HK-2 (cell line): ENCODE results near the gene APH1A.
"Not testable (repeated sequence)": the region's sequence is repeated elsewhere in the genome, so short reads cannot be mapped to it uniquely, and the experiment has no call there.

Experiments
- DNase-seq: peaks from one replicate; pipeline ENCODE4 v3.0.0-alpha.2; 2018; ENCODE audit not compliant: unreplicated experiment

The APH1A gene

DNA sequence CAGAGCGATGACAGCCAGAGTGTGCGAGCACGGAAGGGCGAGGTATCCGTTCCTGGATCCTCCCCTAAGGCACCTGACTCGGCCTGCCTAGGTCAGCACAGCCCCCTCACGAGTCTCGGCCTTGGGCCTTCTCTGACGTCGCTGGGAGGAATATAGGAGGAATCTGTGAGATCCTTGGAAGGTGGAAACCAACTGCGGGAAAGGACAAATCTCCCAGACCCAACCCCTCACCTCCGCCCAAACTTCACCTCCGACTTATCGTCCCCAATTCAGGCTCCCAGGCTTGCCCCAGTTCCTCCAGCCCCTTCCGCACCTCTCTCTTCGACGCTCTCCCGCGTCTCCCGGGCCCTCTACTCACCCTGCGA lies 494 bp downstream of the APH1A start:
- peak; percentile 43 for DNase-seq

DNA sequence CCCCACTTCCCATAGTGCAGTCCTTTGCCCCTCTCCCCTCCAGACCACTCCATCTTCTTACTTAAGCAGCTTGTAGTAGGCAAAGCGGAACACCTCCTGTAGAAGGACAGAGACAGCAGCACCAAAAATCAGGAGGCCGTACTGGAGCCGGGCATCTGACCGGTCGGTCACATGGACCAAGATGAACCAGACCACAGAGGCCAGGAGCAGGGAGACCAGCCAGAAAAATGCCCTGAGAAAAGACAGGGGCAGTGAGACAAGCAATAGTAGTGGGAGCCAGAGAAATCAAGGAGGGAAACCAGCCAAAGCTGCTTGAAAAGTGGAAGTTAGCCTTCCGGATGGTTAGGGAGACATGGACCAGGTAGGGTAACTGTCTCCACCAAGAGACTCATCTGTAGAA lies 920 bp downstream of the APH1A start:
- DNase-seq: no peak

- no peak for DNase-seq
Observed at GRCh38 chr1:150263549-150263948, 5.3 kb downstream of the APH1A start.

DNA sequence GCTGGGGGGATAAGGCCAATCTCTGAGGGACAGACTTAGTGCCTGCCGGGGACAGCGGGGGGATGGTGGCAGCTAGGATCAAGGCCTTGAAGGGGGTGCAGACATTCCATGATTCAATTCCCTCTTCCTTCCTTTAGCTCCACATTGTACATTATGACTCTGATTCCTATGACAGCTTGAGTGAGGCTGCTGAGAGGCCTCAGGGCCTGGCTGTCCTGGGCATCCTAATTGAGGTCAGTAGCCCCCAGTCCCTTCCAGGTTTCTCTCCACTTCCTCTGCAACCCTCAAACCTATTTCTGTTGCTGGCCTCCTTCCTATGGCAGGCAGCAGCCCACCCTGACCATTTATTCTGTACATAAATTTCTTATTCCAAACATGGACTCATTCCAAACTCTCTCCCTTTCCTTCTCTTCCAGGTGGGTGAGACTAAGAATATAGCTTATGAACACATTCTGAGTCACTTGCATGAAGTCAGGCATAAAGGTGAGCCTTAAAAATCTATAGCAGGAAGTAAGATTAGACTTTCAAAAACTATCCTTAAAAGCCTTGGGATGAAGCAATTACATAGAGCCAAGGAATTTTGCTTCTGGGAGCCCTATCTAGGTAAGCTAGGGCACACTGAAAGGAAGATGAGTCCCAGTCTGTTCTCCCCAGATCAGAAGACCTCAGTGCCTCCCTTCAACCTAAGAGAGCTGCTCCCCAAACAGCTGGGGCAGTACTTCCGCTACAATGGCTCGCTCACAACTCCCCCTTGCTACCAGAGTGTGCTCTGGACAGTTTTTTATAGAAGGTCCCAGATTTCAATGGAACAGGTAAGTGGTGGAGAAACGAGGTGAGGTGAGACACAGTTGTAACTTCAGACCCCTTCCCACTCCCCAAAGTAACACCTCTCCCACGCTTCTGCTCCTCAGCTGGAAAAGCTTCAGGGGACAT lies 6.2 kb downstream of the APH1A start:
- no peak for DNase-seq

- DNase-seq: no peak
Observed at GRCh38 chr1:150261367-150261766, 7.4 kb downstream of the APH1A start.

- DNase-seq: no peak
Observed at GRCh38 chr1:150259758-150260669, 8.8 kb downstream of the APH1A start.

- no peak for DNase-seq
Observed at GRCh38 chr1:150259217-150259616, 9.6 kb downstream of the APH1A start.

DNA sequence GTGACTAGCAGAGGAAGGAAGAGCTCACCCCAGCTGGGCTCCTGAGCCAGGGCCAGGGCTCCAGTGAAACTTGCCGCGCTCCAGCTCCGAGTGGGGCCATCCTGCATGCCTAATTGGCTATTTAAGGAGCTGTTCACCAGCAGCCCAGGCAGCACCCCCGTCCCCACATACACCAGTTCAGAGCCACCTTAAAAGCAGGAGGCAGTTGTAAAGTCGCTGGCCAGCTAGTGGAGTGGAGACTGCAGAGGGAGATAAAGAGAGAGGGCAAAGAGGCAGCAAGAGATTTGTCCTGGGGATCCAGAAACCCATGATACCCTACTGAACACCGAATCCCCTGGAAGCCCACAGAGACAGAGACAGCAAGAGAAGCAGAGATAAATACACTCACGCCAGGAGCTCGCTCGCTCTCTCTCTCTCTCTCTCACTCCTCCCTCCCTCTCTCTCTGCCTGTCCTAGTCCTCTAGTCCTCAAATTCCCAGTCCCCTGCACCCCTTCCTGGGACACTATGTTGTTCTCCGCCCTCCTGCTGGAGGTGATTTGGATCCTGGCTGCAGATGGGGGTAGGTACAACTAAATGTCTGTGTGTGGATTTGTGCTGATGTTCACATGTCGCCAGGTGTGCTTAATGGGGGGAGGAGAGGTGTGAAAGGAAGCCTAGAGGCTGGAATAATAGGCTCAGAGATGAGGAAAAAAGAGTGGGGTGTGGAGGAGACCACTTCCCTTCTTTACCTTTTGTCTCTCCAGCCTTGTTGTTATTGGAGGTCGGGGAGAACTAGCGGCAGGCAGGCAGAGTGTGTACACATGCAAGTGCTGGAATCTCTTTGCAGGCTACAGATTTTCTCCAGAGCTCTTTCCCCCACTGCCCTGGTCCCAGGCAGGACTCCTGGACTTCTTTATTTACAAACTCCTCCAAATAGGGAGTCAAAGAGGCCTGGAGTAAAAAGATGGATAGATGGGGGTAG lies 10.9 kb downstream of the APH1A start, which contains the start of gene CA14:
TSS of gene CA14 (plus strand) at position 151 of the 962 bp plus-strand sequence. CDS start at position 506, 355 bp downstream.
- DNase-seq: no peak

DNA sequence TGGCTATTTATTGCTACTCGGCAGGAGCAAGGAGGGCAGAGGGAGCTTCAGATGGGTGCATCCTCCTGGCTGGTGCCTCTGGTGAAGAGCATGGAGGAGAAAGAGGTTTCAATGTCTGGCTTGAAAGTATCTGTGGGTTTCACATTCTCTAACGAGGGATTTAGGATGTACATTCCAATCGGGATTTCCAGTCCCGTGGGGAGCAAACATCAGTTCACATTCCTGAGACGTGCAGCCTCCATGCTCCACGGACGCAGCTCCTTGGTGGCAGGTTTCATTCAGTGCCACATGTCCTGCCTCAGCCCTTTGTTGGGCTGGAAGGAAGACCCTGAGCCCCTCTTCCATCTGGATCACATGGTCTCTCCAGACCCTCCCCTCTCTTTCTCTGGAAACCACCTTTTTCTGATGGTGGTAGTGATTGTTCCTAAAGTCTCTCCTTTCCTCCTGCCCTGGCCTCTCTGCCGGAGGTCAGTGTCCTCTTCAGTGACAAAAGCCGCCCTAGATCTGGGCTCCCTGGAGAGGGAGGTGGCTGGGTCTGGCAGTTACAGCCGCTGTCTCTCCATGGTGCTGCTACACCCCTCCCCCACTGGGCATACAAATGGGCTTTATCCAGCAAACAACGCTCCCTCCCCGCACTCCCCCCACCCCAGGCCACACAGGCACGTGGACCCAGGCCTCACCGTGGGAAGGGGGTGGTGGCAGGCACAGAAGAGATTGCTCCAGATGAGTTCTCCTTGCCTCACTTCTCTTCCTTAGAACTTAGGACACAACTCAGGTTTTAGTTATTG lies 12.1 kb downstream of the APH1A start:
- DNase-seq: no peak

DNA sequence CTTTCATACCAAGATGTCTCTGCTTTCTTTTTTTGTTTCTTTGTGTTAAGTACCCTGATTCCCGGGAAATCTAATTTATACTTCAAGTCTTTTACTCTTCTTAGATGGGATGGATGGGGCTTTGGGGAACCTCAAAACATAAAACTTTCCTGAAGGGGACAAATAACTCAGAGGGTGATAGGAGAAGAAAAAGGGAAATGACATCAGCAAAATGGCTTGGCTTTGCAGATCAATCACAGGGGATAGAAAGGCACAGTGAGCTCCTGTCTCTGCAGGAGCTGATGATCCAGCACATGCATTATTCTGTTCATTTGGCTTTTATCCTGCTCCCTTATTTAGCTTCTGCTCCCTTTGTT lies 12.6 kb downstream of the APH1A start:
- DNase-seq: no peak

GRCh38 chr1:150249936-150250335 lies 18.9 kb downstream of the APH1A start:
- DNase-seq: no peak

GRCh38 chr1:150243003-150243402 lies 25.8 kb downstream of the APH1A start:
- no peak for DNase-seq

DNA sequence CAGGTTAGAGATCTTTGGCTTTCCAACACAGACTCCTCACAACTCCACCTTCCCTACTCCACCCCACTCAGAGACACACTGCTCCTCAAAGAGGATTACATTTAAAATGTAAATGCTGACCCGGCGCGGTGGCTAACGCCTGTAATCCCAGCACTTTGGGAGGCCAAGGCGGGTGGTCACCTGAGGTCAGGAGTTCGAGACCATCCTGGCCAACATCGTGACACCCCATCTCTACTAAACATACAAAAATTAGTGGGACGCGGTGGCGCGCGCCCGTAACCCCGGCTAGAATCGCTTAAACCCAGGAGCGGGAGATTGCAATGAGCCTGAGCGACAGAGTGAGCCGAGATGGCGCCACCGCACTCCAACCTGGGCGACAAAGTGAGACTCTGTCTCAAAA lies 31.1 kb downstream of the APH1A start:
- no peak for DNase-seq

DNA sequence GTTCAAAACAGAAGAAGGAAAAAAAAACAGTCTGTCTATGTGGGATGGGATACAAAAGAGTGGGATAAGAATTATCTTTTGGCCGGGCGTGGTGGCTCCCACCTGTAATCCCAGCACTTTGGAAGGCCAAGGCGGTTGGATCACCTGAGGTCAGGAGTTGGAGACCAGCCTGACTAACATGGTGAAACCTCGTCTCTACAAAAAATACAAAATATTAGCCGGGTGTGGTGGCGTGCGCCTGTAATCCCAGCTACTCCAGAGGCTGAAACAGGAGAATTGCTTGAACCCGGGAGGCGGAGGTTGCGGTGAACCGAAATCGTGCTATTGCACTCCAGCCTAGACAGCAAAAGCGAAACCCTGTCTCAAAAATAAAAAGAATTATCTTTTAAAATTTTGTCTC lies 31.6 kb downstream of the APH1A start:
- DNase-seq: not testable (repeated sequence)

DNA sequence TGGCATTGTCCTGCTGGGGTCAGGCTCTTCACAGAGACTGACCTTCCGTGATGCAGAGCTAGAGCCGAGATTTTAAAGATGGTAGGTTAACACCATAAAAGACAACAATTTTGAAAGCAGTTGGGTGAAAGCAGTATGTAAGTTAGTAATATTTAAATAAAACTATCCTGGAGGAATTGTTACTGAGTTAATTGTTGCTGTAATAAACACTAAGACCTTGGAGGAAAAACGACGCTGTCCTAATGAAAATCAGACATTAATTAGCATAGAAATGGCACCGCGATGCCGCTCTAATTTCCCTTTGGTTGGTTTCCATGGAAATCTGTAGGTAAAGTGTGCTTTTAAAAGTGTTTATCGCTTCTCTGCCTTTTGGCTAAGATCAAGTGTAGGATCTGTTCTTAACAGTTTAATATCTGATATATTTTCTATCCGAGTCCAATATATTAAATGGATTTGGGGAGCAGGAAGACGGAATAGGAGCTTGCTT lies 32.2 kb downstream of the APH1A start:
- no peak for DNase-seq

- peak; percentile 94 for DNase-seq
Observed at GRCh38 chr1:150235852-150236613, 32.8 kb downstream of the APH1A start, which contains the start of gene ANP32E. Gene ANP32E (minus strand): TSS chr1:150236112. CDS start chr1:150235786, 326 bp downstream.

- DNase-seq: peak; percentile 38
Observed at GRCh38 chr1:150235294-150235851, 33.4 kb downstream of the APH1A start.

DNA sequence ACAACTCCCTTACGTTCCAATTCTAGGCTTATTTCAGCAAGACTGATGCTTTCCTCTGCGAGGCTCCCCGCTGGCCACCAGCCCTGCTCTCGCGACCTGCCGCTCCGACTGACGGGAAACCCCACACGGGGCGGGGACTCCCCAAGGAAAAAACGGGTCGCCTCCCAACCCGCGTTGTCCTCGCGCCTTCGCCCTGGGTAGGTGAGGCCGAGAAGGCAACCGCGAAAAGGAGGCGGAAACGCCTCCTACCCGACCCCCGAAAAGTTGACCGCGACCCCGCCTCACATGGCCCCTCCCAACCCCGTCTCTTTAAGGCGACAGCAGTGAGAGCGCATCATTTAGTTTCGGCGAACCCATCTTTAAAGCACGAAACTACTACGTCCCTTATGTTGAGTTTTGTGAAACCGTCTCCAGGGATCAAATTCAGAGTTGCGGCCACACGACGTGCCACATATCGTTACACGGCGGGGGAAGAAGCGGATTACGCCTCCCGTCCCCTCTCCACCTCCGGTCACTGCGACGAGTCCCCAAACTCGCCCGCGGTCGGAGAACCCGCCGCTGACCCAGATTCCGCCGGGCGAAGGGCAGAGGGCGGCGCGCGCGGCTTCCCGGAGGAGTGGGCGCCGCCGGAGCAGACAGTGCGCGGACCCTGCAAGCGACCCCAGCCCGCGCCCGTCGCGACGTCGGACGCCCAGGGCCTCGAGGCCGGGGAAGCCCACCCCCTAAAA lies 34.1 kb downstream of the APH1A start:
- peak; percentile 85 for DNase-seq

DNA sequence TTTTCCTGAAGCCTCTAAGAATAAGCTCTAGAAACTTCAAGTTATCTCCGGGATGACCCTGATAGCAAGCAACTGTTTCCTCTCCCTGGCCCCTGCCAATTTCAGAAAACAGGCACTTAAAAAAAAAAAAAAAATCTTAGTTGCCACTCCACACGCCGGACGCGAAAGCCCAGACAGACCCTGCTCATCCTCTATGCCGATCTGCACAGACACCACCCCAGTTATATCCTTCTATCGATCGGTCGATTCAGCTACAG lies 34.6 kb downstream of the APH1A start:
- DNase-seq: no peak
